ENCODE results near the gene UFL1. TPM values are rescaled to one million over a fixed set of nuclear protein-coding genes. Genes with fewer than 3 reads are reported as not detected.
"Not testable (repeated sequence)": the region's sequence is repeated elsewhere in the genome, so short reads cannot be mapped to it uniquely, and the experiment has no call there.

Gene UFL1
- total and polyA plus RNA-seq, 8 donors = 5.3 to 53.4 (median 17.7) TPM

DNA sequence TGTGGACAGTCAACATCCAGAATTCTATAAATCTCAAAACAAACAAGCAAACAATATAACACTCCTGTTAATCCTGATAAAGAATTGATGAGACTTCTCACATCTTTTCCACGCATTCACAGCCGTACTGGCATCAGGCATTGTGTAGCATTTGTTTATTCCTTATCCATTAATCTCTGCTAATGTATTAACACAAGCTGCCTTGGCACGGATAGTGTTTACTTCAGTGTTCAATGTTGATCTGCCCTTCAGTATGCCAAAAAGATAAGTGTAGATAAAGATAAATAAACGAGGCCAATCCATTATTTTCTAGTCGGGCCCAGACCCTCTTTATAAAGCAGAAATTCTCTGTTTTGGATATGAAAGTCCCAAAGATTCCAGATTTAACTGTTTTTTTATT is 16.1 kb downstream of the UFL1 start:
- no peak for DNase-seq
- Histone ChIP-seq H3K4me3 (no peak overlapping the region), H3K27me3 (no peaks in the 10 kb centered on the region), H3K27ac (no peak overlapping the region), H3K9me3 (no peaks in the 10 kb centered on the region), H3K4me1 (peaks cover 0 to 6% (median 2%) of the 10 kb centered on the region in 4 donors), H3K36me3 (peaks cover 16 to 74% (median 66%) of the 10 kb centered on the region in 4 donors)
- 17 to 39% (median 22%) methylated on average over 5 of the region's 5 CpGs for WGBS, 5 donors
- intact Hi-C loops (cut with DNase I; ENCODE audit: low total_unique reads) = no loop called here
- TF ChIP-seq EP300 (IDR thresholded peaks at IDR 0.05) = no peak
- TF ChIP-seq POLR2AphosphoS5 (IDR thresholded peaks at IDR 0.05) = no peak
- TF ChIP-seq, protein P1, sequence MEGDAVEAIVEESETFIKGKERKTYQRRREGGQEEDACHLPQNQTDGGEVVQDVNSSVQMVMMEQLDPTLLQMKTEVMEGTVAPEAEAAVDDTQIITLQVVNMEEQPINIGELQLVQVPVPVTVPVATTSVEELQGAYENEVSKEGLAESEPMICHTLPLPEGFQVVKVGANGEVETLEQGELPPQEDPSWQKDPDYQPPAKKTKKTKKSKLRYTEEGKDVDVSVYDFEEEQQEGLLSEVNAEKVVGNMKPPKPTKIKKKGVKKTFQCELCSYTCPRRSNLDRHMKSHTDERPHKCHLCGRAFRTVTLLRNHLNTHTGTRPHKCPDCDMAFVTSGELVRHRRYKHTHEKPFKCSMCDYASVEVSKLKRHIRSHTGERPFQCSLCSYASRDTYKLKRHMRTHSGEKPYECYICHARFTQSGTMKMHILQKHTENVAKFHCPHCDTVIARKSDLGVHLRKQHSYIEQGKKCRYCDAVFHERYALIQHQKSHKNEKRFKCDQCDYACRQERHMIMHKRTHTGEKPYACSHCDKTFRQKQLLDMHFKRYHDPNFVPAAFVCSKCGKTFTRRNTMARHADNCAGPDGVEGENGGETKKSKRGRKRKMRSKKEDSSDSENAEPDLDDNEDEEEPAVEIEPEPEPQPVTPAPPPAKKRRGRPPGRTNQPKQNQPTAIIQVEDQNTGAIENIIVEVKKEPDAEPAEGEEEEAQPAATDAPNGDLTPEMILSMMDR (IDR thresholded peaks at IDR 0.05) = no peak
- TF ChIP-seq POLR2A (IDR thresholded peaks at IDR 0.05) = no peak

DNA sequence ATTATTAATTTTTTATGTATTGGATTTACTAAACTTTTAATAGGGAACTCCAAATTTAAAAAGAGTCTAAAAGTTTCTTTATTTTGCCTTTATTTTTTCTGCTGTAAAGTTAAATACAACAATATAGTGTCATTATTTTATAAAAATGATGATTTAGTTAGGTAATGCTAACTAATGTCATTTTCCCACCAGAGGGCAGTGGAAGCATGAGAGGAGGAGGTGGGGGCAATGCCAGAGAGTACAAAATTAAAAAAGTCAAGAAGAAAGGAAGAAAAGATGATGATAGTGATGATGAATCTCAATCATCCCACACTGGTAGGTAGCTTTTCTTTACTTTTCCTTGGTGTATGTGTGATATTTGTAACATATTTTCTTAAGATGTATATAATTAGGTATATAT is 21.1 kb downstream of the UFL1 start:
- TF ChIP-seq, protein P1 (IDR thresholded peaks at IDR 0.05) = peak in 1 of 7 experiments; percentile 9
- no peak for TF ChIP-seq POLR2A (IDR thresholded peaks at IDR 0.05)
- intact Hi-C loops (cut with DNase I; ENCODE audit: low total_unique reads) = no loop called here
- peak in 1 of 2 donors; percentile 33 for DNase-seq
- Histone ChIP-seq H3K4me3 (no peak overlapping the region), H3K9me3 (no peaks in the 10 kb centered on the region), H3K27ac (no peak overlapping the region), H3K4me1 (peaks cover 0 to 2% (median 0%) of the 10 kb centered on the region in 4 donors), H3K27me3 (no peaks in the 10 kb centered on the region), H3K36me3 (peaks cover 16 to 97% (median 92%) of the 10 kb centered on the region in 4 donors)

DNA sequence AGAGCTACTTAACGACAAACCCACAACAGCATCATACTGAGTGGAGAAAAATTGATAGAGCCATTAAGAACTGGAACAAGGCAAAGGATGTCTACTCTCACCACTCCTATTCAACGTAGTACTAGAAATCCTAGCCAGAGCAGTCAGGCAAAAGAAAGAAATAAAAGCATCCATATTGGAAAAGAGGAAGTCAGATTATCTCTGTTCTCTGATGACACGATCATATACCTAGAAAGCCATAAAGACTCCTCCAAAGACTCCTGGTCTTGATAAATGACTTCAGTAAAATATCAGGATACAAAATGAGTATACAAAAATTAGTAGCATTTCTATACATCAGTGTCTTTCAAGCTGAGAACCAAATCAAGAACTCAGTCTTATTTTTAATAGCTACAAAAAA is 24.3 kb downstream of the UFL1 start:
- WGBS, 5 donors = 91 to 98% (median 98%) methylated on average over 3 of the region's 3 CpGs
- Histone ChIP-seq H3K9me3 (no peaks in the 10 kb centered on the region), H3K4me3 (no peak overlapping the region), H3K4me1 (no peaks in the 10 kb centered on the region), H3K36me3 (peaks cover 6 to 96% (median 91%) of the 10 kb centered on the region in 4 donors), H3K27ac (no peak overlapping the region), H3K27me3 (no peaks in the 10 kb centered on the region)
- no peak for TF ChIP-seq POLR2A (IDR thresholded peaks at IDR 0.05)
- intact Hi-C loops (cut with DNase I; ENCODE audit: low total_unique reads) = no loop called here
- no peak for DNase-seq

DNA sequence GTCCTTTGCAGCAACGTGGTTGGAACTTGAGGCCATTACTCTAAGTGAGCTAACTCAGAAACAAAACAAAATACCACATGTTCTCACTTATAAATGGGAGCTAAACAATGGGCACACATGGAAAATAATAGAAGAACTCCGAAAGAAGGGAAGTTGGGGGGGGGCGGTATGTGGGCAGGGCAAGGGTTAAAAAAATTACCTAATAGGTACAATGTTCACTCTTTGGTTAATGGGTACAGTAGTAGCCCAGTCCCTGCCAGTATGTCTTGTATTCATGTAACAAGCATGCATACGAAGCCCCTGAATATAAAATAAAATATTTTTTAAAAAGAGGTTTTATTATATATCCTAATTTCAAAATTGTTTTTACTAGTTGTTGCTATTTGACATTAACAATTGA is 26.0 kb downstream of the UFL1 start:
- 94 to 99% (median 96%) methylated on average over 4 of the region's 4 CpGs for WGBS, 5 donors
- intact Hi-C loops (cut with DNase I; ENCODE audit: low total_unique reads) = no loop called here
- Histone ChIP-seq H3K4me3 (no peak overlapping the region), H3K9me3 (no peaks in the 10 kb centered on the region), H3K27ac (no peak overlapping the region), H3K36me3 (peaks cover 6 to 99% (median 97%) of the 10 kb centered on the region in 4 donors), H3K4me1 (no peaks in the 10 kb centered on the region), H3K27me3 (no peaks in the 10 kb centered on the region)
- no peak for DNase-seq
- TF ChIP-seq POLR2AphosphoS5 (IDR thresholded peaks at IDR 0.05) = no peak
- no peak for TF ChIP-seq POLR2A (IDR thresholded peaks at IDR 0.05)
- no peak for TF ChIP-seq EP300 (IDR thresholded peaks at IDR 0.05)
- TF ChIP-seq, protein P1 (IDR thresholded peaks at IDR 0.05) = no peak

DNA sequence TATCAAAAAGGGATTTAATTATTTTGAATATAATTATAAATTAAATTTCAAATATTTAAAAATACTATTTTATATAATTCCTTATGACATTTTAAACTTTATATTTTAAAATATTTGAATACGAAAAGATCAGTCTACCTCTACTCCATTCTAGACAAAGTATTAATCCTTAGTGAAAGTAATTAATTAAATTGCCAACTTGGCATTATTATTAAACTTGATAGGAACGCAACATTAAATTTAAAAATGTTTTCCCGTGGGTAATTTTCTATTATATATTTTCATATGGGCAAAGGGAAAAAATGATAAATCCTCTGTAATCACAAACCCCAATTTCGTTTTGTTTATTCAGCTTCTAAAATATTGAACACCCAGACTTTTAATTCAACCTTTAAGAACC is 33.0 kb downstream of the UFL1 start:
- TF ChIP-seq EP300 (IDR thresholded peaks at IDR 0.05) = no peak
- no peak for TF ChIP-seq POLR2A (IDR thresholded peaks at IDR 0.05)
- TF ChIP-seq, protein P1 (IDR thresholded peaks at IDR 0.05) = no peak
- TF ChIP-seq POLR2AphosphoS5 (IDR thresholded peaks at IDR 0.05) = no peak
- intact Hi-C loops (cut with DNase I; ENCODE audit: low total_unique reads) = no loop called here
- DNase-seq = no peak
- H3K36me3 ChIP-seq = peaks cover 16 to 73% (median 72%) of the 10 kb centered on the region in 4 donors
- H3K9me3 ChIP-seq = no peaks in the 10 kb centered on the region
- no peaks in the 10 kb centered on the region for H3K4me1 ChIP-seq
- no peak overlapping the region for H3K27ac ChIP-seq
- 82 to 95% (median 95%) methylated on average over 4 of the region's 4 CpGs for WGBS, 5 donors
- no peaks in the 10 kb centered on the region for H3K27me3 ChIP-seq
- no peak overlapping the region for H3K4me3 ChIP-seq

DNA sequence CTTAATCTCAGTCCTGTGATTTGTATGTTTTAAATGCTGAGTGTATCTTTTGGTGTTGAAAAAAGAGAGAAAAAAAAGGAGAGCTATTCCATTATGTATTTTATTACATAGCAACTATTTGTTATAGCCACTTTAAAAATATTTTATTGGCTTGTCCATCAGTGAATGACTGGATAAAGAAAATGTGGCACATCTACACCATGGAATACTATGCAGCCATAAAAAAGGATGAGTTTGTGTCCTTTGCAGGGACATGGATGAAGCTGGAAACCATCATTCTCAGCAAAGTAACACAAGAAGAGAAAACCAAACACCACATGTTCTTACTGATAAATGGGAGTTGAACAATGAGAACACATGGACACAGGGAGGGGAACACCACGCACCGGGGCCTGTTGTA is 38.1 kb downstream of the UFL1 start:
- intact Hi-C loops (cut with DNase I; ENCODE audit: low total_unique reads); H3K4me1 ChIP-seq; H3K9me3 ChIP-seq; H3K4me3 ChIP-seq; H3K27me3 ChIP-seq; DNase-seq; H3K27ac ChIP-seq: not testable (repeated sequence)
- WGBS, 5 donors = 85 to 98% (median 89%) methylated on average over 2 of the region's 2 CpGs
- peaks cover 4 to 21% (median 20%) of the 10 kb centered on the region in 4 donors for H3K36me3 ChIP-seq

All from stomach (tissue), 9 donors.